Gastroesophageal sphincter (tissue), 4 donors: Measurements from ENCODE around the gene RFX2. TPM values are rescaled to one million over a fixed set of nuclear protein-coding genes. Genes with fewer than 3 reads are reported as not detected.

Source experiments
- ATAC-seq: fragments of 150-250 bp; one replicate; pipeline ENCODE4 v1.9.1; 2016; ENCODE audit warnings: mild to moderate bottlenecking, moderate library complexity
- H3K27ac ChIP-seq, 4 donors: fragments of 200-600 bp; sonication (generic) in 3 of 4; 1 replicate in 3 of 4; 2 replicates in 1 of 4; pipeline ENCODE4 v1.5.1; 2016 to 2019
- H3K27me3 ChIP-seq: fragments of 200-600 bp; sonication (generic); one replicate; pipeline ENCODE4 v1.5.1; 2019
- H3K36me3 ChIP-seq, 2 donors: fragments of 200-600 bp; sonication (generic); one replicate each; pipeline ENCODE4 v1.5.1; 2019; ENCODE audit warnings: control low read depth in 1 of 2
- H3K4me1 ChIP-seq, 3 donors: fragments of 200-600 bp; sonication (generic); 1 replicate in 2 of 3; 2 replicates in 1 of 3; pipeline ENCODE4 v1.5.1; 2016 to 2019; ENCODE audit warnings: control low read depth in 2 of 3
- H3K4me3 ChIP-seq, 2 donors: fragments of 200-600 bp; sonication (generic); one replicate each; pipeline ENCODE4 v1.5.1; 2019; ENCODE audit warnings: mild to moderate bottlenecking in 1 of 2, moderate library complexity in 1 of 2
- H3K9me3 ChIP-seq, 3 donors: fragments of 200-600 bp; sonication (generic); one replicate each; pipeline ENCODE4 v1.5.1; 2017 to 2019; ENCODE audit warnings: control low read depth in 2 of 3
- EP300 ChIP-seq: sonication (generic); formaldehyde crosslinking; IDR thresholded peaks from one replicate; pipeline ENCODE4 v1.6.1; 2017; ENCODE audit warnings: antibody characterized with exemption, mild to moderate bottlenecking
- POLR2A ChIP-seq, 2 donors: fragments of 450-650 bp; IDR thresholded peaks; one replicate each; pipeline ENCODE4 v1.6.1; 2017; ENCODE audit warnings: antibody characterized with exemption in 2 of 2, mild to moderate bottlenecking in 2 of 2, moderate library complexity in 1 of 2
- POLR2AphosphoS5 ChIP-seq: sonication (generic); formaldehyde crosslinking; IDR thresholded peaks from one replicate; pipeline ENCODE4 v1.6.1; 2017; ENCODE audit warnings: antibody characterized with exemption
- WGBS, 2 donors: methylation state at CpG; one replicate each; pipeline ENCODE4 v1.1.5; 2018; ENCODE audit warnings: low coverage in 1 of 2; 5-methylcytosine and 5-hydroxymethylcytosine counted together
- total RNA-seq, 4 donors: library from RNA; depleted of rRNA; stranded (reverse); fragments of >200 nt; gene quantifications; one replicate each; pipeline ENCODE4 v1.1.0, GENCODE V29; 2016
- TF ChIP-seq, protein P1 (sequence below), 4 experiments: fragments of 200-600 bp in 2 of 4; fragments of 450-650 bp in 2 of 4; sonication (generic) in 1 of 4; IDR thresholded peaks; one replicate each; pipeline ENCODE4 v1.5.1; 2017 to 2019; ENCODE audit warnings: antibody characterized with exemption in 4 of 4, mild to moderate bottlenecking in 2 of 4, moderate library complexity in 2 of 4

The RFX2 gene
- total RNA-seq, 4 donors from 2014 or later, result 18.7 to 49.1 (median 37.6) TPM

- H3K4me3 ChIP-seq, result no peak overlapping the region
- H3K27ac ChIP-seq, result peak overlapping the region in 3 of 4 donors; percentile 76 to 86 (median 84)
- peaks cover 0 to 4% of the 10 kb centered on the region in 2 donors for H3K36me3 ChIP-seq
- TF ChIP-seq EP300, result no peak
- no peak for TF ChIP-seq POLR2A (IDR thresholded peaks at IDR 0.05)
- TF ChIP-seq POLR2AphosphoS5, result no peak
- TF ChIP-seq, protein P1, sequence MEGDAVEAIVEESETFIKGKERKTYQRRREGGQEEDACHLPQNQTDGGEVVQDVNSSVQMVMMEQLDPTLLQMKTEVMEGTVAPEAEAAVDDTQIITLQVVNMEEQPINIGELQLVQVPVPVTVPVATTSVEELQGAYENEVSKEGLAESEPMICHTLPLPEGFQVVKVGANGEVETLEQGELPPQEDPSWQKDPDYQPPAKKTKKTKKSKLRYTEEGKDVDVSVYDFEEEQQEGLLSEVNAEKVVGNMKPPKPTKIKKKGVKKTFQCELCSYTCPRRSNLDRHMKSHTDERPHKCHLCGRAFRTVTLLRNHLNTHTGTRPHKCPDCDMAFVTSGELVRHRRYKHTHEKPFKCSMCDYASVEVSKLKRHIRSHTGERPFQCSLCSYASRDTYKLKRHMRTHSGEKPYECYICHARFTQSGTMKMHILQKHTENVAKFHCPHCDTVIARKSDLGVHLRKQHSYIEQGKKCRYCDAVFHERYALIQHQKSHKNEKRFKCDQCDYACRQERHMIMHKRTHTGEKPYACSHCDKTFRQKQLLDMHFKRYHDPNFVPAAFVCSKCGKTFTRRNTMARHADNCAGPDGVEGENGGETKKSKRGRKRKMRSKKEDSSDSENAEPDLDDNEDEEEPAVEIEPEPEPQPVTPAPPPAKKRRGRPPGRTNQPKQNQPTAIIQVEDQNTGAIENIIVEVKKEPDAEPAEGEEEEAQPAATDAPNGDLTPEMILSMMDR (IDR thresholded peaks at IDR 0.05), result no peak
- ATAC-seq, result no peak
- H3K4me1 ChIP-seq, result peaks cover 25 to 100% (median 64%) of the 10 kb centered on the region in 3 donors
- H3K9me3 ChIP-seq, result no peaks in the 10 kb centered on the region
- no peaks in the 10 kb centered on the region for H3K27me3 ChIP-seq
- 34 to 43% methylated on average over 2 to 3 of the region's 3 CpGs for WGBS, 2 donors
Measured at GRCh38 chr19:5956323-5956722, 154.0 kb downstream of the RFX2 start.

GRCh38 chr19:5955636-5955935 lies 154.7 kb downstream of the RFX2 start:
- 39 to 60% methylated on average over 1 to 3 of the region's 3 CpGs for WGBS, 2 donors
- peaks cover 32 to 100% (median 64%) of the 10 kb centered on the region in 3 donors for H3K4me1 ChIP-seq
- no peak for ATAC-seq
- H3K4me3 ChIP-seq, result no peak overlapping the region
- H3K27me3 ChIP-seq, result no peaks in the 10 kb centered on the region
- peaks cover 0 to 4% of the 10 kb centered on the region in 2 donors for H3K36me3 ChIP-seq
- no peaks in the 10 kb centered on the region for H3K9me3 ChIP-seq
- H3K27ac ChIP-seq, result peak overlapping the region; percentile 21 to 86 (median 84)
- TF ChIP-seq, protein P1 (IDR thresholded peaks at IDR 0.05), result no peak
- no peak for TF ChIP-seq POLR2AphosphoS5

DNA sequence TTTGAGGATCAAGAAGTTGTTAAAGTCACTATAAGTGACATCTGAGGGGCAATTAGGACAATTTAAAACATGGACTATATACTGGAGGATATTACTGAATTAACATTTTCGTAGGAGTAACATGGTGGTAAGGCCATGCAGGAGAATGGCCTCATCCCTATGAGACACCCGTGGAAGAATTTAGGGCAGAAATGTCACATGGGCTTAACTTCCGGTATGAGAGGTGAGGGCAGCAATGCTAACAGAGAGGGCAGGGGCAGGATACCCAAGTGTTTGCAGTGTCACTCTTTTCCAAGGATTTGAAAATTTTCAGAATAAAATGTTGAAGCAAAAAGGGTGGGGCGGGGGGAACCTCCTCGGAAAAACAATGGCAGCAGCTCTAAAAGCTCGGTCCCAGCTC lies 156.0 kb downstream of the RFX2 start:
- ATAC-seq, result no peak
- H3K4me3 ChIP-seq, result peak overlapping the region in 1 of 2 donors; percentile 16
- H3K4me1 ChIP-seq, result peaks cover 37 to 100% (median 66%) of the 10 kb centered on the region in 3 donors

GRCh38 chr19:5953680-5954213 lies 156.6 kb downstream of the RFX2 start:
- no peak for ATAC-seq
- Histone ChIP-seq H3K36me3 (peaks cover 0 to 4% of the 10 kb centered on the region in 2 donors), H3K9me3 (no peaks in the 10 kb centered on the region), H3K27me3 (no peaks in the 10 kb centered on the region), H3K4me3 (no peak overlapping the region), H3K4me1 (peaks cover 37 to 100% (median 71%) of the 10 kb centered on the region in 3 donors), H3K27ac (peak overlapping the region; percentile 80 to 86 (median 84))
- 39% methylated on average over 6 to 9 of the region's 17 CpGs for WGBS, 2 donors
- TF ChIP-seq POLR2A (IDR thresholded peaks at IDR 0.05) (no peak), POLR2AphosphoS5 (no peak), EP300 (no peak)
- TF ChIP-seq, protein P1 (IDR thresholded peaks at IDR 0.05), result no peak

More for the DNA sequence above, 156.0 kb downstream of the RFX2 start:
- TF ChIP-seq EP300, result no peak
- no peak for TF ChIP-seq POLR2A (IDR thresholded peaks at IDR 0.05)
- no peak for TF ChIP-seq POLR2AphosphoS5
- TF ChIP-seq, protein P1 (IDR thresholded peaks at IDR 0.05), result no peak
- Histone ChIP-seq H3K9me3 (no peaks in the 10 kb centered on the region), H3K27me3 (no peaks in the 10 kb centered on the region), H3K36me3 (peaks cover 0 to 4% of the 10 kb centered on the region in 2 donors), H3K27ac (peak overlapping the region; percentile 80 to 86 (median 84))
- 17 to 20% methylated on average over 3 to 6 of the region's 6 CpGs for WGBS, 2 donors

DNA sequence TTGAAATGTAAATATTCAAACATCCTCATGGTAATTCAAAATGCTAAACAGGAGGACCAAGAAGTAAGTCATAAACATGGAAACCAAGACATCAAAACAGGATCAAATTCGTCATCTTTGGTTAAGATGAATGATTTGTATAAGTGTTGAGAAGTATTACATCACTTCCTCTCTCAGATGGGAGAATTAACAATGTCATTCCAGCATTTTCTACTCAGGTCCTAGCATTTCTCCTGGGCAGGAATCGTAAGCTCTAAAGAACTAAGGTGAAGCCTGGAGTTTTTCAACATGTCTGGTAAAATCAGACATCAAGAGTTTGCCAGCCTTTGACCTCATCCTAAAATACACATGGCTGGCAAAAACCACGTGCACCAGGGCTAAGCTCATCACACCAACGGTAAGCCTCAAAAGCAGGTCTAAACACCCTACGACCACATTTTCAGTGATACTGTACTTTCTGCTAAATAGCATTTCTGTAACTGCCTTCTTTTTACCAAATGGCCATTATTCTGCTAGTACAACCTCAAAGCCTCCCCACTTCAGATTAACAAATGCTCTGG lies 157.2 kb downstream of the RFX2 start:
- ATAC-seq, result no peak
- H3K4me1 ChIP-seq, result peaks cover 37 to 100% (median 76%) of the 10 kb centered on the region in 3 donors
- H3K36me3 ChIP-seq, result no peaks in the 10 kb centered on the region
- no peaks in the 10 kb centered on the region for H3K27me3 ChIP-seq
- 31 to 42% methylated on average over 5 of the region's 5 CpGs for WGBS, 2 donors
- no peaks in the 10 kb centered on the region for H3K9me3 ChIP-seq
- H3K4me3 ChIP-seq, result no peak overlapping the region
- peak overlapping the region; percentile 80 to 86 (median 84) for H3K27ac ChIP-seq
- TF ChIP-seq POLR2A (IDR thresholded peaks at IDR 0.05), result no peak
- peak; percentile 45 for TF ChIP-seq POLR2AphosphoS5
